Measurements from ENCODE around the gene PDE10A. TPM values are rescaled to one million over a fixed set of nuclear protein-coding genes. Genes with fewer than 3 reads are reported as not detected.

The PDE10A gene
- total and polyA plus RNA-seq, 9 of the 15 experiments (the other 6 are each of a cell fraction or from before 2014, with no cell fraction given) = 0.04 TPM; not detected in 8

DNA sequence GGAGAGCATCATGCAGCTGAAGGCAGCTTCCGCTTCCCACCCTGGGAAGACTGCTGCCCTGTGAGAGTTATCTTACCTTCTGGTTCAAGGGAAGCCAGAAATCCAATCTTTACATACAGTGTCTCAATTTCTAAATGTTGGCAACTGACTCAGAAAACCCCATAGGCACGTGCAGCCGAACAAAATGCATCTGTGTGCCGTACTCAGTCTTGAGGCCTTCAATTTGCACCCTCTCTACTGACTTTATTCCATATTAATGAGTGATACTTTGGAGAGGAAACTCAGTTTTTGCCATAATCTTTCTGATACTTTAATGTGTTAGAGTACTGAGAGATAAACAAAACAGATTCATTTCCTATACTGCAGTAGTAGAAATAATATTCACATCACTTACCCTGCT lies 181.1 kb downstream of the PDE10A start:
- H3K9ac ChIP-seq (ENCODE audit: insufficient read depth in 1 of 2, low read depth in 2 of 2, low read length in 2 of 2) = no peak overlapping the region
- POLR2A ChIA-PET = no interaction called here
- WGBS (ENCODE audit: insufficient coverage, low coverage, missing lambda C conversion rate) = 2% methylated on average over 4 of the region's 4 CpGs
- no peaks in the 10 kb centered on the region for H3K36me3 ChIP-seq (ENCODE audit: control insufficient read depth, insufficient read depth, low read length)
- H3K27me3 ChIP-seq (ENCODE audit: control insufficient read depth in 2 of 2, insufficient read depth in 2 of 2, low read length in 2 of 2) = no peaks in the 10 kb centered on the region
- CTCF ChIA-PET (ENCODE audit: low intra/inter-chr PET ratio) = no interaction called here
- no peaks in the 10 kb centered on the region for H3K4me1 ChIP-seq (replicated peaks in 1 of 2; ENCODE audit: control insufficient read depth in 2 of 2, insufficient read depth in 2 of 2, low read length in 2 of 2)
- DNase-seq (ENCODE audit: extremely low read depth in 1 of 4, low spot score in 3 of 4) (no peak), FAIRE-seq (no peak), ATAC-seq (no peak)
- H3K9me1 ChIP-seq (ENCODE audit: control insufficient read depth, insufficient read depth, low read length) = no peaks in the 10 kb centered on the region
- H2AFZ ChIP-seq (ENCODE audit: low read depth, low read length) = no peak overlapping the region
- no peak overlapping the region for H3K4me2 ChIP-seq (ENCODE audit: insufficient read depth, low read length)
- no peaks in the 10 kb centered on the region for H3K9me3 ChIP-seq (replicated peaks; ENCODE audit: control insufficient read depth, insufficient read depth, low read depth, low read length)
- TF ChIP-seq TGIF2 (CRISPR knock-in tag; IDR thresholded peaks at IDR 0.05) = no peak
- no peak for TF ChIP-seq HIVEP1 (CRISPR knock-in tag; IDR thresholded peaks at IDR 0.05)
- no peak for TF ChIP-seq MAZ (CRISPR knock-in tag; conservative IDR thresholded peaks at IDR 0.05 in 1 of 2, IDR thresholded peaks at IDR 0.05 in 1 of 2)
- no peak for TF ChIP-seq U2AF2 (optimal IDR thresholded peaks at IDR 0.05; ENCODE audit: low read depth, low read length)
- TF ChIP-seq ILK (tag; IDR thresholded peaks at IDR 0.05; ENCODE audit: borderline replicate concordance, low read depth) = no peak
- TF ChIP-seq XRCC5 (IDR thresholded peaks at IDR 0.05; ENCODE audit: low read depth, low read length) = no peak
- no peak for TF ChIP-seq IRF2 (CRISPR knock-in tag; IDR thresholded peaks at IDR 0.05)
- no peak for TF ChIP-seq ZNF165 (CRISPR knock-in tag; IDR thresholded peaks at IDR 0.05; ENCODE audit: borderline replicate concordance)
- TF ChIP-seq MEIS2 (IDR thresholded peaks at IDR 0.05; ENCODE audit: partially characterized antibody) = no peak
- no peak for TF ChIP-seq RFX1 (IDR thresholded peaks at IDR 0.05)
- TF ChIP-seq, protein P1, sequence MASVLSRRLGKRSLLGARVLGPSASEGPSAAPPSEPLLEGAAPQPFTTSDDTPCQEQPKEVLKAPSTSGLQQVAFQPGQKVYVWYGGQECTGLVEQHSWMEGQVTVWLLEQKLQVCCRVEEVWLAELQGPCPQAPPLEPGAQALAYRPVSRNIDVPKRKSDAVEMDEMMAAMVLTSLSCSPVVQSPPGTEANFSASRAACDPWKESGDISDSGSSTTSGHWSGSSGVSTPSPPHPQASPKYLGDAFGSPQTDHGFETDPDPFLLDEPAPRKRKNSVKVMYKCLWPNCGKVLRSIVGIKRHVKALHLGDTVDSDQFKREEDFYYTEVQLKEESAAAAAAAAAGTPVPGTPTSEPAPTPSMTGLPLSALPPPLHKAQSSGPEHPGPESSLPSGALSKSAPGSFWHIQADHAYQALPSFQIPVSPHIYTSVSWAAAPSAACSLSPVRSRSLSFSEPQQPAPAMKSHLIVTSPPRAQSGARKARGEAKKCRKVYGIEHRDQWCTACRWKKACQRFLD (CRISPR knock-in tag; IDR thresholded peaks at IDR 0.05) = no peak
- TF ChIP-seq, protein P2, sequence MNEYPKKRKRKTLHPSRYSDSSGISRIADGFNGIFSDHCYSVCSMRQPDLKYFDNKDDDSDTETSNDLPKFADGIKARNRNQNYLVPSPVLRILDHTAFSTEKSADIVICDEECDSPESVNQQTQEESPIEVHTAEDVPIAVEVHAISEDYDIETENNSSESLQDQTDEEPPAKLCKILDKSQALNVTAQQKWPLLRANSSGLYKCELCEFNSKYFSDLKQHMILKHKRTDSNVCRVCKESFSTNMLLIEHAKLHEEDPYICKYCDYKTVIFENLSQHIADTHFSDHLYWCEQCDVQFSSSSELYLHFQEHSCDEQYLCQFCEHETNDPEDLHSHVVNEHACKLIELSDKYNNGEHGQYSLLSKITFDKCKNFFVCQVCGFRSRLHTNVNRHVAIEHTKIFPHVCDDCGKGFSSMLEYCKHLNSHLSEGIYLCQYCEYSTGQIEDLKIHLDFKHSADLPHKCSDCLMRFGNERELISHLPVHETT (CRISPR knock-in tag; conservative IDR thresholded peaks at IDR 0.05 in 1 of 2, IDR thresholded peaks at IDR 0.05 in 1 of 2) = no peak
- TF ChIP-seq, protein P3, sequence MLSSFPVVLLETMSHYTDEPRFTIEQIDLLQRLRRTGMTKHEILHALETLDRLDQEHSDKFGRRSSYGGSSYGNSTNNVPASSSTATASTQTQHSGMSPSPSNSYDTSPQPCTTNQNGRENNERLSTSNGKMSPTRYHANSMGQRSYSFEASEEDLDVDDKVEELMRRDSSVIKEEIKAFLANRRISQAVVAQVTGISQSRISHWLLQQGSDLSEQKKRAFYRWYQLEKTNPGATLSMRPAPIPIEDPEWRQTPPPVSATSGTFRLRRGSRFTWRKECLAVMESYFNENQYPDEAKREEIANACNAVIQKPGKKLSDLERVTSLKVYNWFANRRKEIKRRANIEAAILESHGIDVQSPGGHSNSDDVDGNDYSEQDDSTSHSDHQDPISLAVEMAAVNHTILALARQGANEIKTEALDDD (IDR thresholded peaks at IDR 0.05) = no peak
- in situ Hi-C loops (cut with MboI) = no loop called here
- intact Hi-C loops (cut with micrococcal nuclease) = no loop called here
- no TSS peak for BruUV-seq (replicated peaks)
- no peak overlapping the region for H3K4me3 ChIP-seq
- H3K27ac ChIP-seq (ENCODE audit: extremely low read depth, low read depth, low read length) = no peak overlapping the region
- no peaks in the 10 kb centered on the region for H3K79me2 ChIP-seq (ENCODE audit: control insufficient read depth, insufficient read depth, low read length)
- H4K20me1 ChIP-seq (replicated peaks; ENCODE audit: control insufficient read depth, insufficient read depth, low read length) = no peaks in the 10 kb centered on the region
